Activated T-cell treated with anti-CD3 and anti-CD28 coated beads, Interleukin-2, amount 50 U/mL, for 48 hours (primary cell): ENCODE results near the gene PITPNM3.
"Not testable (repeated sequence)": the region's sequence is repeated elsewhere in the genome, so short reads cannot be mapped to it uniquely, and the experiment has no call there.

ENCODE experiments used
- DNase-seq, 2 experiments: peaks; one replicate each; pipeline ENCODE4 v3.0.0-alpha.2; 2020

The PITPNM3 gene

GRCh38 chr17:6556121-6557039 is at the start of gene PITPNM3:
TSS of gene PITPNM3 (minus strand) at chr17:6556555. CDS start at chr17:6556406, 149 bp downstream.
- DNase-seq = no peak

GRCh38 chr17:6605142-6605541 is 48.8 kb upstream of the PITPNM3 start:
- DNase-seq = no peak

DNA sequence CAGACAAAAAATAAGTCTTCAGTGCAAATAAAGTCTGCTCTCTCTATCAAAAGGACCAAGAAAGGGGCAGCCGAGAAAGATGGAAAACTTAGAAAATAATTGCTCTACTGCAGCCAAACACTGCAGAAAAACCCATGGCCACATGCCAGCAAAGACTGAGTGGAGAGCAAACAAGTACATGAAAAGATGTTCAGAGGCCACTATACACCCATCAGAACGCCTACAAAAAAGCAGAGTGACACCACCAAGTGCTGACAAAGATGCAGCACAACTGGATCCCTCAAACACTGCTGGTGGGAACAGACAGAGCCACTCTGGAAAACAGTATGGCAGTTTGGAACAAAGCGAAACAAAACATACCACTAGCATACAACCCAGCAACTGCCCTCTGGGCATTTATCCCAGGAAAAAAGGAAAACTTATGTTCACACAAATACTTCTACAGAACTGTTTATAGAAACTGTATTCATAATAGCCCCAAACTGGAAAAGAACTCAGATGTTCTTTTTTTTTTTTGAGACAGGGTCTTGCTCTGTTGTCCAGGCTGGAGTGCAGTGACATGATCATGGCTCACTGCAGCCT is 47.5 kb upstream of the PITPNM3 start:
- DNase-seq = no peak

DNA sequence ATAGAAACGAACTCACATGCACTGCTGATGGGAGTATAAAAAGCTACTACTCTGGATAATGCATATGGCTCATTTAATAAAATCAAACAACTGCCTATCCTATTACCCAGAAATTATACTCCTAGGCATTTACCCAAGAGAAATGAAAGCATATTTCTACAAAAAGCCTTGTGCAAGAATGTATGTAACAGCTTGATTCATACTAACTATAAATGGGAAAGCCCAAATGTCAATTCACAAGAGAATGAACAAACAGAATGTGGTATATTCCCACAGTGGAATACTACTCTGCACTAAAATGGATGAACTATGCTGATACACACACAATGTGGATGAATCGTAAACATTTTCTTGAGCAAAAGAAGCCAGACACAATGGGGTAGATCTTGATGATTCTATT is 45.8 kb upstream of the PITPNM3 start:
- no peak for DNase-seq

GRCh38 chr17:6599364-6599763 is 43.0 kb upstream of the PITPNM3 start:
- DNase-seq = no peak

- no peak for DNase-seq
Observed at GRCh38 chr17:6597727-6598126, 41.4 kb upstream of the PITPNM3 start.

DNA sequence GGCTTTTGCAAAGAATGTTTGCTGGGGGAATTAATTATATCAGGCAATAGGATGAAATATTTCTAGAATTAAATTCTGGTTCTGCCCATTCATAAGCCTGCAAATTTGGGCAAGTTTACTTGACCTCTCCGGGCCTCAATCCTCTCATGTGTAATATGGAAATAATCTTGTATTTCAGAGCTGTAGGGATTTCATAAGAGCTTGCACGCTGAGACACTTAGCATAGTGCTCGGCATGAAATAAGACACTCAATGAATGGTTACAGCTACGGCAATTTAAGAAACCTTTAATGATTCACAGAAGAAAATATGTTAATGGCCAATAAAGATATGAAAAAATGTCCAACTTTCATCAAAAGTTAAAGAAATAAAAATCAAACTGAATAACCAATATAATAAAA is 40.6 kb upstream of the PITPNM3 start:
- no peak for DNase-seq

DNA sequence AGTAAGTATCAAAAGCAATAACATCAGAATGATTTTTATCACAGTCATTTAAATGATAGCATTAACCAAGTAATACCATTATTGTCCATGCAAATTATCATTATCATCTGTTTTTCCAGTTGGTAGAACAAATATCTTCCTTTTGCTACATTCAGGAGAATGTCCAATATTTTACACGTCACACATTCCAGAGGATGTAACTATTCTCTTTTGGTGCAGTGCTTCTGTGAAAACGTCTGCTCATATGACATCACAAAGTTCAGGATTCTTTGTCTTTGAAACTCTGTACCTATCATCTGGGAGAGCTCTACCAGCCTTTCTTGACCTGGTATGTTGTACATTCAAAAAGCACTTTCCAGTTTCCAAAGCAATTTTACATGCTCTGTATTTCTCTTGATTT is 40.2 kb upstream of the PITPNM3 start:
- no peak for DNase-seq

DNA sequence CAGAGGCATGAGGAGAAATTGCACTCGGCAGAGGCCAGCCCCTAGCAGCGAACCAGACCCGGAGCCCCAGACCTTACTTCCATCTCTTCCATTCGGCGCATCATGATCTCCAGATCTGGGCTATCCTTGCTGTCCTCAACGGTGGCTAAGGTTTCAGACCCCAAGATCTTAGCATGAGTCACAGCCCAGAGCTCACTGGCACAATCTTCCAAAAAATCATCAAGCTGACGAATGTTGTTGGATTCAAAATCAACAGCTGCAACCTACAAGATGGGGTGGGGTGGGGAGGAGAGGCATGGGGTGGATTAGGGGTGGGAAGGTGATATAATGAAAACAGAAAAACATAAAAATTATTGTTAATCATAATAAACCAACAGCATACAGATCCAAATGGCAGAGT is 39.7 kb upstream of the PITPNM3 start:
- no peak for DNase-seq

GRCh38 chr17:6593371-6593770 is 37.0 kb upstream of the PITPNM3 start:
- not testable (repeated sequence) for DNase-seq

DNA sequence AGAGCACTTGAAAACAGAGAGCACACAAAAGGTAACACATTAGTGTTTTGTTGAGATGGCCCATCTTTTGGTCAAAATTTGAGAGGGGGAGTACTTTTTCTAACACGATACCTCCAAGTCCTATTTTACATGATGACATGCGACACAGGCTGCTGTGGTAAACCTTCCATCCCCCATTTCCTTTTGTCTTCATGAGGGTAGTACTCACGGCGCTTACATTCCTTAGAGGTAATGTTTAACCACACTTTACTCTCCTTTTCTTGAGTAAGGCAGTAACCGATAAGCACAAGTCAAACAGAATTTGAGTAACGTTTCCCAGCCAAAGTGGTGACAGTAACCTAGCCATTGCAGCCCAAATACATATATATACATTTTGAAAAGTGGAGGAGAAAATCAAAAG is 35.8 kb upstream of the PITPNM3 start:
- DNase-seq = no peak

- DNase-seq = no peak
Observed at GRCh38 chr17:6591599-6592158, 35.3 kb upstream of the PITPNM3 start.

- no peak for DNase-seq
Observed at GRCh38 chr17:6589266-6589946, 33.1 kb upstream of the PITPNM3 start.

GRCh38 chr17:6588165-6588564 is 31.8 kb upstream of the PITPNM3 start:
- DNase-seq = no peak

DNA sequence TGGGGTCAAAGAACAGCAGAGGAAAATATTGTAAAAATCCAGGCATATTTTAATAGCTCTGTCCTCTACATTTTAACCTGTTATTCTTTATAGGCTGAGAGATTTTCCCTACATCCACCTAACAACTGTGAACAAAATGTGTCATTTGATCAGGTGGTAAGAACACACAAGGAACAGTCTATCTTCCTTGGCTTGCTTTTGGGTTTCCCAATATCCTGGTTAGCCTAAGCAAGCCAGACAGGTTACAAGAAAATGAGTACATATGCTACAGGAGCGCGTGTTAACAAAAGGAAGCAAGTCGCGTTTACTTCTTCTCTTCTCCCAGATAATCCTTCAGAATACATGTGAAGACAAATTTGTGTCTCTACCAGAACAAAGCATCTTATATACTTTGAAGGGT is 31.0 kb upstream of the PITPNM3 start:
- DNase-seq = no peak

DNA sequence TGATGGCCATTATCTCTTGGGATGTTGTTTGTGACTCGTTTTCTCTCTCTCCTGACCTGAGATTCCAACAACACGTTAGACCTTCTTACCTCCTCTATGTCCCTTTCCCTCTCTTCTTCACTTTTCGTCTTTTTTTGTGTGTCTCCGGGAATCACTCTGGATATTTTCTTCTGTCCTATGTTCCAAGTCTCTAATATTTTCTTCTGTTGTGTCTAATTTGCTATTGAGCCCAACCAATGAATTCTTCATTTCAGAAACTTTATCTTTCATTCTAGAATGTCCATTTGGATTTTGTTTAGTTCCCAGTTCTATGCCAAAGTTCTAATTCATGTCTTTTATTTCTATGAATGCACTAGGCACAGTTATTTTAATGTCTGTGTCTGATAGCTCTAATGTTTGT is 27.1 kb upstream of the PITPNM3 start:
- no peak for DNase-seq

DNA sequence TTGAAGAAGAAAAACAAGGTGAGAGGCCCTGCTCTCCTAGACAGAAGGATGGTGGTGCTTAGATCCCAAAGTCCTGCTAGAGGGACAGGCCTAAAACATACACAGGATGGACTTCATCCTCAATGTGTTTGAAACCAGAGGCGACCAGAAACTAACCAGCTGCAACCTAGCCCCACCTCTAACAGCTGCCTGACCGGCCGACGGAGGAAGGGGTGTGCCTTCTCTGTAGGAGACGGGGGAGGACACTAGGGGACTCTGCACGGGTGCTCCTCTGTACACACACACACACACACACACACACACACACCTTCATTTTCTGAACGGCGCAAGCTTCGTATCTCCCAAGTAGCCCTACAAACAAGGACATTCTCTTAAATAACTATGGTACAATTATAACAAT is 24.3 kb upstream of the PITPNM3 start:
- no peak for DNase-seq

DNA sequence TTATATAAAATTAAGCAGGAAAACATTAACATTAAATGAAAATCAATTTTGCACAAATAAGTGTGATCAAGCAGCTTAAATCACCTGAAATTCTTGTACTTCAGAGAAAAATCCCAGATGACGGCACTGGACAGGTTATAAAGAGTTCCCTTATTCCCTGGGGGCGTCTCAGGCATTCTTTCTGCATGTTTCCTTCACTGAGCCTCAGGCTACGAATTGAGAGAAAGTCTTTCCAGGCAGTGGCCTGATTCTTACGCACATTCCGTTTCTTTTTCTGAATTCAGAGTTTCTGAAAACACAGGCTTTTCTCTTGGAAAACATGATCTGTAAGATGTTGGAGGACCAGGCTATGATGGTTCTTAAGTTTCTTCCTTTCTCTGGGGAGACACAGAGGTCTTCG is 22.1 kb upstream of the PITPNM3 start:
- DNase-seq = no peak

- no peak for DNase-seq
Observed at GRCh38 chr17:6577686-6578263, 21.4 kb upstream of the PITPNM3 start.

DNA sequence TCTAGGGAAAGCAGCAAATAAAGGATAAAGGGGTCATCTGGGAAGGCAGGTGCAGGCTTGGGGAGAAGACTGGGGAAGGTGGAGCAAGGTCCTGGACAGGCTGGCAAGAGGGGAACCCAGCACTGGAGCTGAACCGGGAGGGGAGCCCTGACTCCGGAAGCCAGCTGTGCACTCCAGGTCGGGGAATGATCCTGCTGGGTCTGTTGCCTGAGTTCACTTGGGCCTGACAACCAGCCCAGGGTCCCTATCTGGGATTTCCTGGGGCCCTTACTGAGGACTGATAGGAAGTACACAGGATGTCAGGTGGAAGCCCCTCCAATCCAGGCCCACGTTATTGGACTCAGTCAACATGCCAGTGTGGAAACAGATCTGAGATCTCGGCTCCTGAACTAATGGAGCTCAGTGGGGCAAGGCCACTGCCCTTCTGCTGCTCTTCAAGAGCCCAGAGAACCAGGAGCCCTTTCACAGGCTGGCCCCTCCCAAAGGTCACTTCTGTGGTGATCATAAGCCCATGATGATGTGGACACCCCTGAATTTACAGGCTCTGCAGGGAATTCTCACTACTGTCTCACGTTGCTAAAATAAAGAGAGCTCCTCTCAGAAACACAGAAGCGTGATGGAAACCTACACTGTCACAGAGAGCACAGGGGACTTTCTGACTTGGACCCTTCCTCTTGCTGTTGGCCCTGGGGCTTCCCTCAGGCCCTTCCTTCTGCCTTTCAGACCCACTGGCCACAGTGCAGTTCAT is 19.9 kb upstream of the PITPNM3 start:
- no peak for DNase-seq

DNA sequence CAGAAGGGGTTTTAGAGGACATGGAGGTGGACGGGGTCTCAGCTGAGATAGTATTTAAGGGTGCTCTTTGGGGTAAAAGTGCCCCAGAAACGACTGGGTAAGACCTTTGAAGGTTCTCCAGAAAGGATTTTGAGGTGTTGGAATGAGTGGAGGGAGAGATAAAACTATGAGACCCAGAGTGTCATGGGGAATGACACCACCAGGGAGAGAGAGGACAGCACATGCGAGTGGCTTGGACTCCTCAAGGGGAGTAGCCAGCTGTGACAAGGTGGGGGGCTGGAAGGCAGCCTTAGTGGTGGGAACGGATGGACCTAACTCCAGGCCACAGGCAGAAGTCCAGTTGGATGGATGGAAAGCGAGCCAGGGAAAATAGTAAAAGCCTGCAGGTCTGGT is 19.2 kb upstream of the PITPNM3 start:
- no peak for DNase-seq
